ENCODE data around the gene ZNF236. TPM values are rescaled to one million over a fixed set of nuclear protein-coding genes. Genes with fewer than 3 reads are reported as not detected.

Gene ZNF236
- total RNA-seq, 1 donor from 2014 or later: 5.5 TPM

DNA sequence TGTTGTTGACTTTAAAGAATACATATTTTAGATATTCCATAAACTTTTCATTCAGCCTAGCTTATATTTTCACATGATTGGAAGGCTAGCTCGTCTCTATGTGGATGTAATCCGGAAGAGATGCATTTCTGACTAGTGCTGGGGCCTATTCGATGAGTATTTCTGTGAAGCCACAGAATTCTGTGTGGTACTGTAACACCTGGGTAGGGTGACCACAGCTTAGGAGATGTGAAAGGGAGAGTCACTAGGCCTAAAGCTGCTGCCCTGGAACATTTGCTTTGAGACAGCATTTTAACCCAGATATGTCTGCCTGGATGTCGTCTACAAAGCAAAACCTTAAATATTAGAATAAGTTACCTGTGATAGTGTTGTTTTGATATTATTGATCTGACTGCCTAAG, 83.5 kb downstream of the ZNF236 start:
- no peak for DNase-seq (ENCODE audit: low read depth, low spot score)

GRCh38 chr18:76908277-76908676, 85.9 kb downstream of the ZNF236 start:
- no peak for DNase-seq (ENCODE audit: low read depth, low spot score)

DNA sequence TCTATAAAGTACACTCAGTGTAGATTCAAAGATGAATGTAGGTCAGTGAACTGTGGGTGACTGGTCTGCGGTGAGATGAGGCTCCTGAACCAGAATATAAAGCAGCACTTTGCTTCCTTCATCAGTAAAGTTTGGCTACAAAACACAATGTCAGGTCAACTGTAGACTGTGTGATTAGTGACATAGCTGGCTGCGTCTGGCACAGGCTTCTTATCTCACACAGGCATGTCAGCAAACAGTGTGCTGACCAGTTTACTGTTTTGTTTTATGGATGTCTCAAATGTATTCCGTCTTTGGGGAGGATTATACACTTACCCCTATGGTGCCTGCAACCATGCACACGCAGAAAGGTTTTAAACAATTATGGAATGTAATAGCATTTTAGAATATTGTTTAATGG, 87.1 kb downstream of the ZNF236 start:
- no peak for DNase-seq (ENCODE audit: low read depth, low spot score)

- no peak for DNase-seq (ENCODE audit: low read depth, low spot score)
Observed at GRCh38 chr18:76911440-76911839, 89.1 kb downstream of the ZNF236 start.

- no peak for DNase-seq (ENCODE audit: low read depth, low spot score)
Observed at GRCh38 chr18:76913583-76913982, 91.2 kb downstream of the ZNF236 start.

DNA sequence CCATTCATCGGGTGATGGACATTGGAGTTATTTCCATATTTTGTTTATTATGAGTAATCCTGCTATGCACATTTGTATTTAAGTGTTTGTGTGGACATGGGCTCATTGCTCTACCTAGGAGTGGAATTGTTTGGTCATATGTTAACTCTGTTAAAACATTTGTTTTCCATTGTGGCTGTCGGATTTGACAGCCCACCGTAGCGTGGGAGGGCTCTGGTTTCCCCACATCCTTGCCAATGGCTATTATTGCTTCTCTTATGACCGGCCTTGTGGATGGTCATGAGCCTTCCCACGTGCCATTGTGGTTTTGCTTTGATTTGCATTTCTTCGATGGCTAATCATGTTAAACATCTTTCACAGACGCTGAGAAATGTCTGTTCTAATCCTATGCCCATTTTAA, 92.0 kb downstream of the ZNF236 start:
- no peak for DNase-seq (ENCODE audit: low read depth, low spot score)

DNA sequence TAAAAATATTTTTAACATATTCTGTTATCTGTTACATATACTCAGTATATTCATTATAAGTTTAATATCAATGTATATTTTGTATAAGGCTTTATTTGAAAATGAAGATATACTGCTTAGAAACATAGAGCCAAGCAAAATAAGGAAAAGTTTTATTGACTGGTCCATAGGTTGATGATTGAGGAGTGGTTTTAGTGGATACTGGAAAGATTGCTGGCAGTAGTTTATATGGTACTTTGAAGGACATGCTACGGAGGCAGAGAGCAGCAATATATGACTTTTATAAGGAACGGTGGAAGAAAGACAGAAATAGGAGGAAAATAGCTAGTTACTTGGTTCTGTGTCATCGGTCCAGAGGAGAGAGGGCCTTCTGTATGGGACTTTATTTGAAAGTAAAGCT, 92.4 kb downstream of the ZNF236 start:
- DNase-seq (ENCODE audit: low read depth, low spot score): no peak

DNA sequence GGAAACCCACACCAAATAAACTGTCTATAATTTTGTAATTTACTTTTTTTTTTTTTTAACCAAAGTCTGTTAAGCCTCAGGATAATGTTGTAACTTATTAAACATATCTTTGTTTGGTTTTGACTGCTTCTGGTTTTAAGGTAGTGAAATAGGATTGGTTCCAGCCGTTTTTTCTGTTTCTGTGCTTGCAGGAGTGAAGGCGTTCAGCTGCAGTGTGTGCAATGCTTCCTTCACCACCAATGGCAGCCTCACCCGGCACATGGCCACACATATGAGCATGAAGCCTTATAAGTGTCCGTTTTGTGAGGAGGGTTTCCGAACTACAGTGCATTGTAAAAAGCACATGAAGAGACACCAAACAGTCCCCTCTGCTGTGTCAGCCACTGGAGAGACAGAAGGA, 93.1 kb downstream of the ZNF236 start:
- DNase-seq (ENCODE audit: low read depth, low spot score): no peak

DNA sequence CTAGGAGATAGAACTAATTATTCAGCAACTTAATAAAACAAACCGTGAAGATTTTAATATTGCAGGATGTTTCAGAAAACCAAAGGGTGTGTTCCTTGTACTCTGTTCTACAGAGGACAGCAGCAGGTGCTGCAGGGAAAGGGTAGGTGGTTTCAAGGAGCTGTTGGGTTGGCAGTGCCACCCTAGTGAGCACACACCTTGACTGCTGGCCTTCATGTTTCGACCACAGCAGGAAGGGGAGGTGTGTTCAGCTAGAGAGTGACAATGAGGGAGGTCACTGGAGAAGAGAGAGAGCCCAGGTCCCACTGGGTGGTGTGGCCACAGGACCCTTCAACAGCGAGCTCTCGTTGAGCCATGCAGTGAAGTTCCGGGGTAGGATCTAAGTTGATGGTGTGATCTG, 98.6 kb downstream of the ZNF236 start:
- DNase-seq (ENCODE audit: low read depth, low spot score): no peak

DNA sequence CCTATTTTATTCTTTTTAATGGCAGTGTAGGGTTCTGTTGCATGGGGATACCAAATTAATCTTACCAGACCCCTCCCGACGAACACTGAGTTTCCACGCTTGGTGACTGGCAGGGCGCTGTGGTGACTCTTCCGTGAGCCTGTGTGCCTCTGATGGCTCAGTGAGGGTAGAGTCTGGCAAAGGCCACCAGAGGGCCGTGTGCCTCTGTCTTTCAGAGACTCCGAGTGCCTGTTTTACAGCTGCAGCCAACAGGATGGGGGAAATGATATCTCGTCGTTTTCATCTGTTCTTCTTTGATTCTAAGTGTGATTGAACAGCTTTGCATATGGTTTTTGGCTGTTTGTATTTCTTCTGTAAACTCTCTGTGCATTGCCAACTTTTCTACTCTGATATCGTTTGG, 99.8 kb downstream of the ZNF236 start:
- peak; percentile 11 for DNase-seq (ENCODE audit: low read depth, low spot score)

GRCh38 chr18:76923485-76924085, 101.2 kb downstream of the ZNF236 start:
- no peak for DNase-seq (ENCODE audit: low read depth, low spot score)

DNA sequence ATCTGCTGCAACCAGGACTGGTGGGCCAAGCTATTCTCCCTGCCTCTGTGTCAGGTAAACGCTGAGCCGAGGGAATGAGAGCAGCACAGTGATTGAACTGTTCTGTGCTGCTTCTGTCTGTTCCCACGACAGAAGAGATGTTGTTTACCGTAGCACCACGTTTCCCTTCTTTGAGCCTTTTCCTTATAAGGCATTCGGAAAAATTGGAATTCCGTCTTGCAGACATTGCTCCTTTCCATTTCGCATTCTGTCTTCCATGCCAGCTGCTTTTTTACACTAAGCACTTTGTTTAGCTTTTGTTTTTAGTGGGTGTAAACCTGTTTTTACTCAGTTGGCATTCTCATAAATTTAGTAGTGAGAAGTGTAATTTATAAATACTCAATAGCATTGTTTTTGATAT, 103.1 kb downstream of the ZNF236 start:
- DNase-seq (ENCODE audit: low read depth, low spot score): no peak

DNA sequence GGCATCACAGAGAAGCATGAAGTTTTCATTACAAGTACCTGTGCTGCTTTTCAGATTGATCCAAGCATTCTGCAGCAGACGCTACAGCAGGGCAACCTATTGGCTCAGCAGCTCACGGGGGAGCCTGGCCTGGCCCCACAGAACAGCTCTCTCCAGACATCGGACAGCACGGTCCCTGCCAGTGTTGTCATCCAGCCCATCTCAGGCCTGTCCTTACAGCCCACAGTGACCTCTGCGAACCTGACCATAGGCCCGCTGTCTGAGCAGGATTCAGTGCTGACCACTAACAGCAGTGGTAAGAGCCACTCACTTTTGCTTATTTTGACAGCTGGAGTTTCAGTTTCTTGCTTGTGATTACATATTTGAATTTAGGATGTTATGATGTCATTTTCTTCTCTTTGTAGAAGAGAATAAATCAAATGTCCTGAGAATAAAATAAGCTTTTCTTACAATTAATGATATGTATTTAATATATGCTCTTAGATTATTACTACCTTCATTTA, 104.9 kb downstream of the ZNF236 start:
- DNase-seq (ENCODE audit: low read depth, low spot score): no peak

DNA sequence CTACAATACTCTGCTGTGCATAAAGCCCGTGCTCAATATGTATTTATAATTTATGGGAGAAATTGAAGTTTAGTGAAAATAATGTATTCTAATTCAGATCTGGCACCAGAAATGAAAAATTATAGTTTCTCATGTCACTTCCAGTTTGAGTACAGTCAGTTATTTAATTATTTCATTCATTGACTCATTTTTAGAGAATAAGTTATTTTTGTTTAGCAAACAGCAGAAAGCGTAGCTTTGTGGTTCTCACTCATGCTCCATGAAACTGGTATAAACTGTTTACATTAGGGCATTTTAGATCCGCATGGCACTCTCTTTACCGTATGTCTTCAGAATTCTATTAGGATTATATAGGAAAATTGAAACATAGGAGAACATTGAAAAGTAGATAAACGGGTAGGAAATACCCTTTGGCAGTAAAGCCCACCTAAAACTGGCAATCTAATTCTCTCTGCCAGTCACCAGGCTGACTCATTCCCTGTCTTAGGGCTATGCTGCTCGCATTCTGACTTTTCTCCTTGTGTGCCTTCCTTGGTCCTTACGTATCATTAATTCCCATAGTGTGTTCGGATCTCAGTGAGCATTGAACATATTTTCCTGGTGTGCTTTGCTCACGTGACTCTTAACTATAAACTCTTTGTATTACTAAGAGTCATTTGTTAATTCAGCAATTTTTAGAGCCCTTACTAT, 106.0 kb downstream of the ZNF236 start:
- DNase-seq (ENCODE audit: low read depth, low spot score): no peak

DNA sequence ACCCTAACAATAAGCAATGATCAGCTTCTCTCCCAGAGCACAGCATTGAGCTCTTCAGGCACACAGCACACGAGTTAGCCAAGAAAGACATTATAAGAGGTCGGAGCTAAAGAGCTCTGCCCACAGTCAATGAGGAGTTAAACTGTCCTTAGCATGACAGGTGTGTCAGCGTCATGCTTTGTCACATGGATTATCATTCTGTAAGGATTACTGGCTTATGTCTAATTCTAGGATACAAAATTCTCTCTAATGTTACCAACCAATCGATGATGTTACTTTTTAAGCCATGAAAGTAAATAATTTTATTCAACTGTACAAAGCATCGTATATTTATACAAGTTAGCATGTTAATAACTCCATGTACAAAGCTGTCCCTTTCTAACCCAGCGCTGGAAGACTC, 108.8 kb downstream of the ZNF236 start:
- DNase-seq (ENCODE audit: low read depth, low spot score): no peak

GRCh38 chr18:76932026-76932819, 109.9 kb downstream of the ZNF236 start:
- no peak for DNase-seq (ENCODE audit: low read depth, low spot score)

GRCh38 chr18:76935722-76936337, 113.5 kb downstream of the ZNF236 start:
- DNase-seq (ENCODE audit: low read depth, low spot score): no peak

GRCh38 chr18:76936877-76937276, 114.5 kb downstream of the ZNF236 start:
- DNase-seq (ENCODE audit: low read depth, low spot score): no peak

DNA sequence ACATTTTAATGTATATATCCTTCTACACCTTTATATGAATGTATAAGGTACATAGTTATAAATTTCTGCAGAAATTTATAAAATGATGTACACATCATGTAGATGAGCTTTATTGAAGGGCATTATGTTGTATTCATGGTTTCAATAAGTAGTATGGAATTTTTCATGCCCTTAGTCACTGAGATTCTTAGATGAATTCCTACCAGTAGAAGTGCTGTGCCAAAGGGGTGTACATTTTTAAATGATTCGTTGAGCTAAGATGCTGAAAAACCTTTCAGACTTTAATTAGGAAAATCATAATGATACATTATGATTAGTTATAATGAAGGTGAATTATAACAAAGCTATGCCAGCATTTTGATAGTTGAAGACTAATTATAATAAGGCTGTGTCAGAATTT, 115.2 kb downstream of the ZNF236 start:
- no peak for DNase-seq (ENCODE audit: low read depth, low spot score)

DNA sequence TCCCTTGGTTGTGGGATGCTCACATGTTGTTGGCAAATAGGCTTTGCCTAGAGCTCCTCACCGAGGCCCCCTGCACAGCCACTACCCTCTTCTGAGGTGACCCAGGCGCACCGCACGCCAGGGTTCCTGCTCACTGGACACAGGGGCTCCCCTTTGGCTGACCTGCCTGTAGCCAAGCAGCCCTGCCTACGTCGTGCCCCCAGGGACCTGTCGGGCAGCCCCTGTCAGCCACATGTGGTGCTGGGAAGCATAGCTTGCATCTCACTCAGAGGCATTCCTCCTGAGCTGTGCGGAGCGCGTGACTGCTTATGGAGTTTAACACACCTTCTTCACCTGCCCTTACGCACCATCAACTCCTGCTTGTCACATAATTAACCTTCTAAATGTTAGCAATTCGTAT, 116.3 kb downstream of the ZNF236 start:
- no peak for DNase-seq (ENCODE audit: low read depth, low spot score)

DNA sequence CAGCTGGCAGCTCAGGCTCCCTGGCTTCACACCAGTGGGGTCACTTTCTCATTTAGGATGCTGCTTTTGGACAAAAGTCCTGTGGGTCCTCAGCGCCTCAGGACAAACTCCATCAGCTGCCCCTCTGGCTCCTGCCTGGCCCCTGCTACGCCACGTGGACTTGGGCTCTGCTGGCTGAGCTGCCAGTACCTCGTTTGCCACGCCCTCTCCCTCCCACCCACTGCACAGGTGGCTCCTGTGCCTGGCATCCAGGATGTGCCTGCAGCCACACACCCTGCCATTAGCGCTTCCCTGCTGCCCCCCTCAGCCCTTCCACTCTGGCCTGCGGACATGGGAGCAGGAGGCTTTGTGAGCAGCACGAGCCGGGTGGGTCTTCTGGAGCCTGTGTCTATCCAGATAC, 118.9 kb downstream of the ZNF236 start:
- DNase-seq (ENCODE audit: low read depth, low spot score): no peak

Measured in pulmonary artery endothelial cell (primary cell).